Hepatocyte (in vitro differentiated cells): ENCODE data around the gene IFT88. TPM values are rescaled to one million over a fixed set of nuclear protein-coding genes. Genes with fewer than 3 reads are reported as not detected.

Source experiments
- DNase-seq: peaks from one replicate; pipeline ENCODE4 v3.0.0-alpha.2; 2016; ENCODE audit warnings: low spot score
- H2AFZ ChIP-seq: fragments of 200-600 bp; sonication (generic); 2 replicates; pipeline ENCODE4 v1.6.0; 2016; ENCODE audit warnings: antibody characterized with exemption, mild to moderate bottlenecking
- H3K27ac ChIP-seq: fragments of 200-600 bp; sonication (generic); 2 replicates; pipeline ENCODE4 v1.5.1; 2016; ENCODE audit warnings: mild to moderate bottlenecking
- H3K27me3 ChIP-seq: fragments of 200-600 bp; sonication (generic); 2 replicates; pipeline ENCODE4 v1.6.1; 2016
- H3K36me3 ChIP-seq: fragments of 200-600 bp; sonication (generic); replicated peaks from 2 replicates; pipeline ENCODE4 v1.5.1; 2016; ENCODE audit warnings: low read depth; ENCODE audit not compliant: insufficient read depth
- H3K4me1 ChIP-seq: fragments of 200-600 bp; sonication (generic); 2 replicates; pipeline ENCODE4 v1.5.1; 2016; ENCODE audit warnings: mild to moderate bottlenecking, moderate library complexity; ENCODE audit not compliant: insufficient read depth
- H3K4me2 ChIP-seq: fragments of 200-600 bp; sonication (generic); 2 replicates; pipeline ENCODE4 v1.6.0; 2016
- H3K4me3 ChIP-seq: fragments of 200-600 bp; sonication (generic); 2 replicates; pipeline ENCODE4 v1.5.1; 2016; ENCODE audit warnings: mild to moderate bottlenecking
- H3K79me2 ChIP-seq: fragments of 200-600 bp; sonication (generic); 2 replicates; pipeline ENCODE4 v1.6.0; 2017; ENCODE audit warnings: mild to moderate bottlenecking
- H3K9me2 ChIP-seq: fragments of 200-600 bp; sonication (generic); replicated peaks from 2 replicates; pipeline ENCODE4 v1.6.0; 2017; ENCODE audit warnings: mild to moderate bottlenecking; ENCODE audit not compliant: insufficient read depth
- H3K9me3 ChIP-seq: fragments of 200-600 bp; sonication (generic); 2 replicates; pipeline ENCODE4 v1.5.1; 2016; ENCODE audit warnings: low read depth, mild to moderate bottlenecking
- H4K20me1 ChIP-seq: fragments of 200-600 bp; sonication (generic); 2 replicates; pipeline ENCODE4 v1.6.0; 2016; ENCODE audit warnings: mild to moderate bottlenecking; ENCODE audit not compliant: insufficient read depth, poor library complexity, severe bottlenecking
- EZH2 ChIP-seq: fragments of 200-600 bp; sonication (generic); IDR thresholded peaks from 2 replicates; pipeline ENCODE4 v1.6.1; 2016; ENCODE audit warnings: antibody characterized with exemption, mild to moderate bottlenecking, borderline replicate concordance
- EZH2phosphoT487 ChIP-seq: fragments of 200-600 bp; sonication (generic); IDR thresholded peaks from one replicate; pipeline ENCODE4 v1.6.1; 2018; ENCODE audit warnings: antibody characterized with exemption, mild to moderate bottlenecking, low read depth, moderate library complexity; ENCODE audit not compliant: unreplicated experiment, severe bottlenecking
- WGBS: methylation state at CpG from one replicate; pipeline ENCODE4 v1.1.6; 2016; ENCODE audit warnings: low lambda C conversion rate; ENCODE audit errors: missing lambda C conversion rate; 5-methylcytosine and 5-hydroxymethylcytosine counted together
- polyA plus RNA-seq: library from polyadenylated mRNA; unstranded; fragments of >200 nt; fragmentation: Nextera tagmentation; extraction: Ambion mirVana; gene quantifications from 2 replicates; pipeline ENCODE4 v1.2.1, GENCODE V29; 2016
- total RNA-seq: library from RNA; depleted of rRNA; stranded (reverse); fragments of >200 nt; gene quantifications from 2 replicates; pipeline ENCODE4 v1.2.3, GENCODE V29; 2014
- TF ChIP-seq, protein P1 (sequence below): fragments of 200-600 bp; sonication (generic); IDR thresholded peaks from 2 replicates; pipeline ENCODE4 v1.5.1; 2016; ENCODE audit warnings: antibody characterized with exemption, mild to moderate bottlenecking; ENCODE audit not compliant: poor library complexity

Gene IFT88
- total and polyA plus RNA-seq, 2 experiments from 2014 or later = 9.2 to 19.2 TPM

DNA sequence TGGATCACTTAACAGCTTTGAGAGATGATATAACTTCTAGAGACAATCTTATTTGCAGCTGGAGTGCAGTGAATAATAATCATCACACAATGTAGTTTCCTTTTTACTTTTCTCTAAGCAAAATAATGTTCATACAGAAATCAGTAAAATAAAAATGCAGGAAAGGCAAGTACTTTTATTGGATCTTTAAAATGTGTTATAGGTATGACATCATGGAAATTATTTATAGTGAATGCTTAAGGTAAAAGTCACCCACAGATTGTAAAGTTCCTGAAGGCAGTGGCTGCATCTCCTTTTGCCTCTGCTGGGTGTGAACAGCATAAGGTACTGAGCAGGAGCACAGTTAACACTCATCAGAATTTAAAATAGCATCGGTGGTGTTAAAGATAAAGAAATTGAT lies 119.2 kb downstream of the IFT88 start:
- no peaks in the 10 kb centered on the region for H3K27me3 ChIP-seq
- no peaks in the 10 kb centered on the region for H3K9me3 ChIP-seq
- no peak overlapping the region for H2AFZ ChIP-seq
- H3K79me2 ChIP-seq = no peaks in the 10 kb centered on the region
- no peak for TF ChIP-seq EZH2
- no peak for TF ChIP-seq EZH2phosphoT487
- TF ChIP-seq, protein P1, sequence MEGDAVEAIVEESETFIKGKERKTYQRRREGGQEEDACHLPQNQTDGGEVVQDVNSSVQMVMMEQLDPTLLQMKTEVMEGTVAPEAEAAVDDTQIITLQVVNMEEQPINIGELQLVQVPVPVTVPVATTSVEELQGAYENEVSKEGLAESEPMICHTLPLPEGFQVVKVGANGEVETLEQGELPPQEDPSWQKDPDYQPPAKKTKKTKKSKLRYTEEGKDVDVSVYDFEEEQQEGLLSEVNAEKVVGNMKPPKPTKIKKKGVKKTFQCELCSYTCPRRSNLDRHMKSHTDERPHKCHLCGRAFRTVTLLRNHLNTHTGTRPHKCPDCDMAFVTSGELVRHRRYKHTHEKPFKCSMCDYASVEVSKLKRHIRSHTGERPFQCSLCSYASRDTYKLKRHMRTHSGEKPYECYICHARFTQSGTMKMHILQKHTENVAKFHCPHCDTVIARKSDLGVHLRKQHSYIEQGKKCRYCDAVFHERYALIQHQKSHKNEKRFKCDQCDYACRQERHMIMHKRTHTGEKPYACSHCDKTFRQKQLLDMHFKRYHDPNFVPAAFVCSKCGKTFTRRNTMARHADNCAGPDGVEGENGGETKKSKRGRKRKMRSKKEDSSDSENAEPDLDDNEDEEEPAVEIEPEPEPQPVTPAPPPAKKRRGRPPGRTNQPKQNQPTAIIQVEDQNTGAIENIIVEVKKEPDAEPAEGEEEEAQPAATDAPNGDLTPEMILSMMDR = no peak
- 87% methylated on average over 1 of the region's 1 CpG for WGBS
- no peak overlapping the region for H3K4me2 ChIP-seq
- H3K27ac ChIP-seq = no peak overlapping the region
- DNase-seq = no peak
- H3K9me2 ChIP-seq = no peaks in the 10 kb centered on the region
- peaks cover 5% of the 10 kb centered on the region for H3K4me1 ChIP-seq
- H4K20me1 ChIP-seq = no peaks in the 10 kb centered on the region
- H3K4me3 ChIP-seq = no peak overlapping the region
- H3K36me3 ChIP-seq = no peaks in the 10 kb centered on the region

DNA sequence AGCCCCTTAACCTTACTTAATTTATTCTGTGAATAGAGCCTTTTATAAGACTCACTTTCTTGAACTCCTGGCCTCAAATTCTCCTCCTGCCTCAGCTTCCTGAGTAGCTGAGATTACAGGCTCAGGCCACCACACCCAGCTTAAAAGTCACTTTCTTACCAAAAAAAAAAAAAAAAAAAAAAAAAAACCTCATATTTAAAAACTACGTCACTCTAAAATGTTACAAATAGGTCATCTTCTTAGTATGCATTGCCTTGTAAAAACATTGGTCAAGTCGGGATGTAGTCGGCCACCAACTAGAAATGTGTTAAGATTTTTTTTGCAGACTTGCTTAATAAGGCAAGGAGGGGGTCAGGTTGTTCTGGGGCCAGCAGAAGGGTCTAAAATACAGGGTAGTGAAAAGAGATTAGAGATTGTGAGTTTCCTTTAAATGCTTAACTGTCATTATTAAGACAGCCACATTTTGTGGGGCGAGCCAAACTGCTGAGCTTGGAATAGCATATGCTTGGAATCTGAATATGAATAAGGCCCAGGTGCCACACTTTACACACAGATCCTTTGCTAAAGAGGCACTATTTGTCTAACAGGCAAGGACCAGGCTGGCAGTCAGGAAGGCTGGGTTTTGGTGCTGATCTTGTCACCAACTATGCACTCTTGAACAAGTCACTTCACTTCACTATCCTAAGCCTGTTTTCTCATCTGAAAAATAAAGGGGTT lies 120.1 kb downstream of the IFT88 start:
- no peak overlapping the region for H3K4me2 ChIP-seq
- WGBS = 89% methylated on average over 4 of the region's 4 CpGs

DNA sequence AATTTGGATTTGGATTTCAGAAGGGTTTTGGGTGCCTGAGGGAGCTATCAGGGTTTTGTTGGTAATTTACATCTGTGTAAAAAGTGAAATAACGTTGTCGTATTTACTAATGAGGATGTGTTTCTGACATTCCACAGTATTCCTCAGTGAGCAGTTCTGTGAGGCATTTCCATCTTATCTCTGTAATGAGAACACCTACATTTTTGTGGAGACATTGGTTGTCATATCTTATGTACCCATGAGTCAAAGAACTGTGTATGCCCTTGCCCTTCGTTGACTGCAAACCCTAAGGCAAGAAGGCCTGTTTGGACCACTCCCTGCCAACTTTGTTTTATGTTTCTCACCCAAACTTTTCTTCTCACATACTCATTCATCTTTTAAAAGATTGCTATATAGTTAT lies 122.3 kb downstream of the IFT88 start:
- DNase-seq = no peak
- TF ChIP-seq, protein P1 = no peak
- TF ChIP-seq EZH2phosphoT487 (no peak), EZH2 (no peak)
- H2AFZ ChIP-seq = no peak overlapping the region
- H3K27ac ChIP-seq = no peak overlapping the region
- H3K79me2 ChIP-seq = no peaks in the 10 kb centered on the region
- WGBS = 77% methylated on average over 3 of the region's 3 CpGs
- no peaks in the 10 kb centered on the region for H4K20me1 ChIP-seq
- no peak overlapping the region for H3K4me3 ChIP-seq
- no peak overlapping the region for H3K4me2 ChIP-seq
- no peaks in the 10 kb centered on the region for H3K9me2 ChIP-seq
- H3K36me3 ChIP-seq = no peaks in the 10 kb centered on the region
- H3K27me3 ChIP-seq = no peaks in the 10 kb centered on the region
- H3K9me3 ChIP-seq = no peaks in the 10 kb centered on the region
- peaks cover 5% of the 10 kb centered on the region for H3K4me1 ChIP-seq

More for the DNA sequence above, 120.1 kb downstream of the IFT88 start:
- H3K4me3 ChIP-seq = no peak overlapping the region
- H4K20me1 ChIP-seq = no peaks in the 10 kb centered on the region
- H3K27me3 ChIP-seq = no peaks in the 10 kb centered on the region
- H3K9me2 ChIP-seq = no peaks in the 10 kb centered on the region
- no peak for DNase-seq
- H3K9me3 ChIP-seq = no peaks in the 10 kb centered on the region
- no peak overlapping the region for H3K27ac ChIP-seq
- TF ChIP-seq EZH2 = no peak
- TF ChIP-seq, protein P1 = no peak
- H3K79me2 ChIP-seq = no peaks in the 10 kb centered on the region
- no peaks in the 10 kb centered on the region for H3K36me3 ChIP-seq
- no peak overlapping the region for H2AFZ ChIP-seq
- H3K4me1 ChIP-seq = peaks cover 5% of the 10 kb centered on the region
